Neutrophil (primary cell): ENCODE measurements around the gene TMEM207.

Experiments used
- H3K27ac ChIP-seq: fragments of 200-600 bp; sonication (generic); 2 replicates; pipeline ENCODE4 v1.5.1; 2016; ENCODE audit warnings: mild to moderate bottlenecking, moderate library complexity
- H3K27me3 ChIP-seq: fragments of 200-600 bp; sonication (generic); 2 replicates; pipeline ENCODE4 v1.6.0; 2016; ENCODE audit warnings: mild to moderate bottlenecking
- H3K36me3 ChIP-seq: fragments of 200-600 bp; sonication (generic); 2 replicates; pipeline ENCODE4 v1.5.1; 2017
- H3K4me1 ChIP-seq, 2 experiments: fragments of 200-600 bp in 1 of 2; sonication (generic) in 1 of 2; 1 replicate in 1 of 2; 2 replicates in 1 of 2; pipeline versions ENCODE4 v1.5.1 to v1.6.1; 2013 to 2016; ENCODE audit warnings: low read depth in 1 of 2, low read length in 1 of 2, mild to moderate bottlenecking in 1 of 2, moderate library complexity in 1 of 2; ENCODE audit not compliant: control insufficient read depth in 1 of 2, insufficient read depth in 1 of 2
- H3K4me3 ChIP-seq, 2 experiments: fragments of 200-600 bp in 1 of 2; sonication (generic) in 1 of 2; 1 replicate in 1 of 2; 2 replicates in 1 of 2; pipeline ENCODE4 v1.5.1; 2013 to 2016; ENCODE audit warnings: low read depth in 1 of 2, low read length in 1 of 2, mild to moderate bottlenecking in 1 of 2, moderate library complexity in 1 of 2
- H3K9me3 ChIP-seq: fragments of 200-600 bp; sonication (generic); 2 replicates; pipeline ENCODE4 v1.5.1; 2016
- CTCF ChIP-seq: fragments of 200-600 bp; sonication (generic); IDR thresholded peaks from 2 replicates; pipeline ENCODE4 v1.5.1; 2016; ENCODE audit warnings: antibody characterized with exemption

TMEM207 gene

GRCh38 chr3:190444576-190445145 lies 5.0 kb downstream of the TMEM207 start:
- no peak for TF ChIP-seq CTCF
- Histone ChIP-seq H3K9me3 (no peaks in the 10 kb centered on the region), H3K36me3 (no peaks in the 10 kb centered on the region), H3K27me3 (no peaks in the 10 kb centered on the region), H3K4me3 (no peak overlapping the region), H3K4me1 (peaks cover 5 to 9% of the 10 kb centered on the region in 2 experiments), H3K27ac (no peak overlapping the region)

GRCh38 chr3:190444006-190444405 lies 5.7 kb downstream of the TMEM207 start:
- Histone ChIP-seq H3K36me3 (no peaks in the 10 kb centered on the region), H3K27ac (no peak overlapping the region), H3K4me1 (peaks cover 5 to 9% of the 10 kb centered on the region in 2 experiments), H3K27me3 (no peaks in the 10 kb centered on the region), H3K9me3 (no peaks in the 10 kb centered on the region), H3K4me3 (no peak overlapping the region)
- no peak for TF ChIP-seq CTCF

- H3K27ac ChIP-seq = no peak overlapping the region
- no peak overlapping the region for H3K4me3 ChIP-seq
- no peaks in the 10 kb centered on the region for H3K9me3 ChIP-seq
- no peaks in the 10 kb centered on the region for H3K27me3 ChIP-seq
- H3K36me3 ChIP-seq = no peaks in the 10 kb centered on the region
- H3K4me1 ChIP-seq = peaks cover 5 to 9% of the 10 kb centered on the region in 2 experiments
- TF ChIP-seq CTCF = no peak
Measured at GRCh38 chr3:190443257-190443656, 6.4 kb downstream of the TMEM207 start.

GRCh38 chr3:190442240-190442639 lies 7.5 kb downstream of the TMEM207 start:
- Histone ChIP-seq H3K27me3 (no peaks in the 10 kb centered on the region), H3K36me3 (no peaks in the 10 kb centered on the region), H3K4me1 (peaks cover 5 to 9% of the 10 kb centered on the region in 2 experiments), H3K9me3 (no peaks in the 10 kb centered on the region), H3K27ac (no peak overlapping the region), H3K4me3 (no peak overlapping the region)
- no peak for TF ChIP-seq CTCF

GRCh38 chr3:190436331-190436730 lies 13.4 kb downstream of the TMEM207 start:
- Histone ChIP-seq H3K27ac (no peak overlapping the region), H3K27me3 (no peaks in the 10 kb centered on the region), H3K9me3 (no peaks in the 10 kb centered on the region), H3K4me1 (no peaks in the 10 kb centered on the region), H3K36me3 (no peaks in the 10 kb centered on the region), H3K4me3 (no peak overlapping the region)
- no peak for TF ChIP-seq CTCF

GRCh38 chr3:190435618-190436017 lies 14.1 kb downstream of the TMEM207 start:
- H3K27ac ChIP-seq = no peak overlapping the region
- no peak for TF ChIP-seq CTCF

More at GRCh38 chr3:190435618-190436017, 14.1 kb downstream of the TMEM207 start:
- Histone ChIP-seq H3K4me1 (no peaks in the 10 kb centered on the region), H3K9me3 (no peaks in the 10 kb centered on the region), H3K36me3 (no peaks in the 10 kb centered on the region), H3K27me3 (no peaks in the 10 kb centered on the region), H3K4me3 (no peak overlapping the region)
